GM23248 (cell line): ENCODE results near the gene SCAANT1.

ENCODE experiments used
- EZH2 ChIP-seq: fragments of 200-600 bp; sonication (generic); IDR thresholded peaks from 2 replicates; pipeline ENCODE4 v1.6.1; 2018; ENCODE audit warnings: antibody characterized with exemption, mild to moderate bottlenecking; ENCODE audit not compliant: insufficient read depth, poor library complexity, severe bottlenecking
- EZH2phosphoT487 ChIP-seq: fragments of 200-600 bp; sonication (generic); IDR thresholded peaks from 2 replicates; pipeline ENCODE4 v1.6.1; 2018; ENCODE audit warnings: antibody characterized with exemption, moderate library complexity, mild to moderate bottlenecking, low read depth; ENCODE audit not compliant: insufficient read depth

- no peak for TF ChIP-seq EZH2phosphoT487
- TF ChIP-seq EZH2: no peak
Observed at GRCh38 chr3:63886858-63887257, 25.3 kb downstream of the SCAANT1 start.
